BE2C (cell line): ENCODE results near the gene SYT2.

Experiments used
- DNase-seq: peaks from one replicate; pipeline ENCODE4 v3.0.0-alpha.2; 2020
- H3K27me3 ChIP-seq: fragments of 250-450 bp; sonication (Bioruptor Pico); 2 replicates; pipeline ENCODE4 v1.5.1; 2020; ENCODE audit warnings: mild to moderate bottlenecking
- H3K36me3 ChIP-seq: fragments of 250-450 bp; sonication (Bioruptor Pico); 2 replicates; pipeline ENCODE4 v1.5.1; 2020; ENCODE audit warnings: mild to moderate bottlenecking
- H3K4me1 ChIP-seq: fragments of 250-450 bp; sonication (Bioruptor Pico); 2 replicates; pipeline ENCODE4 v1.5.1; 2020
- H3K4me3 ChIP-seq: 2 replicates; pipeline ENCODE4 v1.5.1; 2011; ENCODE audit warnings: low read depth, low read length
- H3K9me3 ChIP-seq: fragments of 250-450 bp; sonication (Bioruptor Pico); 2 replicates; pipeline ENCODE4 v1.5.1; 2020
- TF ChIP-seq, protein P1 (sequence below): IDR thresholded peaks from 2 replicates; pipeline ENCODE4 v1.5.1; 2012; ENCODE audit warnings: mild to moderate bottlenecking, low read depth, low read length

Gene SYT2

GRCh38 chr1:202577381-202577780 lies 132.9 kb downstream of the SYT2 start:
- Histone ChIP-seq H3K27me3 (no peaks in the 10 kb centered on the region), H3K4me1 (peaks cover 84% of the 10 kb centered on the region), H3K36me3 (no peaks in the 10 kb centered on the region), H3K4me3 (no peak overlapping the region), H3K9me3 (no peaks in the 10 kb centered on the region)
- no peak for DNase-seq
- TF ChIP-seq, protein P1, sequence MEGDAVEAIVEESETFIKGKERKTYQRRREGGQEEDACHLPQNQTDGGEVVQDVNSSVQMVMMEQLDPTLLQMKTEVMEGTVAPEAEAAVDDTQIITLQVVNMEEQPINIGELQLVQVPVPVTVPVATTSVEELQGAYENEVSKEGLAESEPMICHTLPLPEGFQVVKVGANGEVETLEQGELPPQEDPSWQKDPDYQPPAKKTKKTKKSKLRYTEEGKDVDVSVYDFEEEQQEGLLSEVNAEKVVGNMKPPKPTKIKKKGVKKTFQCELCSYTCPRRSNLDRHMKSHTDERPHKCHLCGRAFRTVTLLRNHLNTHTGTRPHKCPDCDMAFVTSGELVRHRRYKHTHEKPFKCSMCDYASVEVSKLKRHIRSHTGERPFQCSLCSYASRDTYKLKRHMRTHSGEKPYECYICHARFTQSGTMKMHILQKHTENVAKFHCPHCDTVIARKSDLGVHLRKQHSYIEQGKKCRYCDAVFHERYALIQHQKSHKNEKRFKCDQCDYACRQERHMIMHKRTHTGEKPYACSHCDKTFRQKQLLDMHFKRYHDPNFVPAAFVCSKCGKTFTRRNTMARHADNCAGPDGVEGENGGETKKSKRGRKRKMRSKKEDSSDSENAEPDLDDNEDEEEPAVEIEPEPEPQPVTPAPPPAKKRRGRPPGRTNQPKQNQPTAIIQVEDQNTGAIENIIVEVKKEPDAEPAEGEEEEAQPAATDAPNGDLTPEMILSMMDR, result no peak

DNA sequence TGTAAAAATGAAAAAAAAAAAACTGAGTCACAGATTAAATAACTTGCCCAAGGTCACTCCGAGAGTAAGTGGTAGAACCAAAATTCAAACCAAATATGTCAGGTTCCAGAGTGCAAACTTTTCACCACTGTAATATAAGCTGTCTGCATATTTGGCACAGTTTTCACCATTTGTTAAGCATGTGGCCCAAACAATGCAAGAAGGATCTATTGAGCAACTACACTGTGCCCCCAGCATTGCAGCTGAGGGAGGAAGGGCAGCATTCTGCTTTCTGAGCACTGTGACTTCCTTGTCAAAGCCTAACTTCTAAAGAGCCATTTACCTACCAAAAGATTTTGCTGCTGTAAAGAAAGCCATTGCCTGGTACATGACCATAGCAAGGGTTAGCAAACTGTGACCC lies 133.4 kb downstream of the SYT2 start:
- no peak for DNase-seq

GRCh38 chr1:202575918-202576653 lies 134.2 kb downstream of the SYT2 start:
- peak; percentile 79 for DNase-seq
- Histone ChIP-seq H3K9me3 (no peaks in the 10 kb centered on the region), H3K36me3 (no peaks in the 10 kb centered on the region), H3K4me3 (0 out of 2 replicates have a peak overlapping the region, but pooled peaks have one; percentile 3), H3K4me1 (peaks cover 76% of the 10 kb centered on the region), H3K27me3 (no peaks in the 10 kb centered on the region)
- TF ChIP-seq, protein P1, result no peak

More for the DNA sequence above, 133.4 kb downstream of the SYT2 start:
- Histone ChIP-seq H3K4me3 (no peak overlapping the region), H3K27me3 (no peaks in the 10 kb centered on the region), H3K9me3 (no peaks in the 10 kb centered on the region), H3K4me1 (peaks cover 83% of the 10 kb centered on the region), H3K36me3 (no peaks in the 10 kb centered on the region)
- TF ChIP-seq, protein P1, result no peak

DNA sequence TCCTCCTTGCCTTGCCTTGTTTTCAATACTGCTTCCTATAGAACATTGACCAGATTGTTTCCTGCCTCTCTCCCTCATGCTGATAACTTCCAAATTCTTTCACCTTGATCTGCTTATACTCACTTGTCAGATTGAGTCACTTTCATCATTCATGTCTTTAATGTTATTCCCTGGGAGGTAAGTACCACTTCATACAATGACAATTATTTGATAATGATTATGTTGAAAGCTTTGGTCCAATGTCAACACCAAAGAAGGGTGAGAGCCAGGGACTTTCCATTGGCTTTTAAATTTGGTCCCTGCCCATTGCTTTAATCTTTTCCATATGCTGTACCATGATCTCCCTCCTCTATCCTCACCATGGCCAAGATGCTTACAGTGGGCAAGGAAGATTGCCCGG lies 137.4 kb downstream of the SYT2 start:
- no peak for DNase-seq
- Histone ChIP-seq H3K36me3 (peaks cover 4% of the 10 kb centered on the region), H3K4me3 (no peak overlapping the region), H3K4me1 (peaks cover 58% of the 10 kb centered on the region), H3K9me3 (no peaks in the 10 kb centered on the region), H3K27me3 (no peaks in the 10 kb centered on the region)
- TF ChIP-seq, protein P1, result no peak

DNA sequence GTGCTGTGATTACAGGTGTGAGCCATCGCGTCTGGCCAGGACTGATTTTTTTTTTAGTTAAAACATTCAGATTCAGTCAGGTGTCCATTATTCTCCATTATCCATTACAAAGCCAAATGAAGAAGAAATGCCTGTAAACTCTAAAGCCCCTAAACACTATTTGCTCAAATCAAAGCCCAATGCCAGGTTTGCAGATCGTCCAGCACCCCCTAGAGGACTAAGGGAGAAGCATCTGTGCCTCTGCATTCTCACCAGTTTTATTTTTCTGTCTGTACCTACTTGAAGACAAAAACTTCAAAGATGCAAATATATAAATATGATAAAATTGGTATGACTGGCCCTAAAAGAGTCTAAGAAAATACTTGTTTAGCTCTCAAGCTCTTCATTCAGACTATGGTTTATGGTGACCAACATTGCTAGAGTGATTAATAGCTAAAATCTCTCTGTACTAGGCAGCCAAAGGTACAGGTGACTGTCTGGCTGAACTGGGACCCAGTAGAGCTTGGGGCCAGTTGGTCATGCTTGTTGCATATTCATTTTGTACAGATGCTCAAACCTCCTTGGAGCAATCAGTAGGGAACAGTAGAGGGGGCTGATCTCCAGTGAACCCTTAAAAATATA lies 138.4 kb downstream of the SYT2 start:
- DNase-seq, result peak; percentile 57
- TF ChIP-seq, protein P1, result peak; percentile 96

More for the DNA sequence above, 138.4 kb downstream of the SYT2 start:
- H3K4me1 ChIP-seq, result peaks cover 53% of the 10 kb centered on the region
- no peak overlapping the region for H3K4me3 ChIP-seq
- H3K27me3 ChIP-seq, result no peaks in the 10 kb centered on the region
- H3K9me3 ChIP-seq, result no peaks in the 10 kb centered on the region
- peaks cover 7% of the 10 kb centered on the region for H3K36me3 ChIP-seq
